NCI-H82 (cell line): ENCODE measurements around the gene ENGASE.
A peak's percentile ranks its signal among the peaks of the same experiment; 100 is the strongest.
"Not testable (repeated sequence)": the region's sequence is repeated elsewhere in the genome, so short reads cannot be mapped to it uniquely, and the experiment has no call there.

ENCODE experiments used
- DNase-seq: peaks from one replicate; lab custom pipeline; 2025; lab: John Stamatoyannopoulos, UW

The ENGASE gene

DNA sequence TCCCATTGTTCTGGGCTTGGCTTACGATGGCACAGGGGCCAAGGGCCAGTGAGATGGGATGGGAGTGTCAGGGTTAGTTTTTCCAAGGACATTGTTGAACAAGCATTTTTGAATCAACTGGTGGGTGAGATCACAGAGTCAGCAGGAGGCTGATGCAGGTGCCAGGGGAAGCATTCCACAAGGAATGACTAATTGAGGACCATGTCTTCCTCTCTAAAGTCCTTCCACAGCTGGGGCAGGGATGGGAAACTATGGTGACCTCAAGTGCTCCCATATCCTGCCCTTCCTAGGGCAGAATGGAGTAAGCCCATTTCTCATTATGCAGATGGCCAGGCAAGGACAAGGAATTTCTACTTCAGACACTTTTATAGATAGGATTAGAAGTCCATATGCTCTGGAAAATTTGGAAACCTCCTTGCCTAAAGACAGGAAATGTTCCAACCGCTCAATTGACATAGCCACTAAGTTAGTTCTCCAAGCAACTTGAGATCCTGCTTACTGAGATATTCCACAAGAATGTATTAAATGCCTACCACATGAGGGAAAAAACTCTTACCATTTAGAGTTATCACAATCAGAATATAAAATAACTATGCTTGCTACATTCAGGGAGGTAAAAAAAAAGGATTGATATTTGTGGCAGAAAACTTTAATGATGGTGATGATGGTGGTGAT is 21.2 kb upstream of the ENGASE start:
- peak; percentile 27 for DNase-seq

- no peak for DNase-seq
Observed at GRCh38 chr17:79054200-79054960, 20.2 kb upstream of the ENGASE start.

GRCh38 chr17:79055197-79055596 is 19.4 kb upstream of the ENGASE start:
- no peak for DNase-seq

DNA sequence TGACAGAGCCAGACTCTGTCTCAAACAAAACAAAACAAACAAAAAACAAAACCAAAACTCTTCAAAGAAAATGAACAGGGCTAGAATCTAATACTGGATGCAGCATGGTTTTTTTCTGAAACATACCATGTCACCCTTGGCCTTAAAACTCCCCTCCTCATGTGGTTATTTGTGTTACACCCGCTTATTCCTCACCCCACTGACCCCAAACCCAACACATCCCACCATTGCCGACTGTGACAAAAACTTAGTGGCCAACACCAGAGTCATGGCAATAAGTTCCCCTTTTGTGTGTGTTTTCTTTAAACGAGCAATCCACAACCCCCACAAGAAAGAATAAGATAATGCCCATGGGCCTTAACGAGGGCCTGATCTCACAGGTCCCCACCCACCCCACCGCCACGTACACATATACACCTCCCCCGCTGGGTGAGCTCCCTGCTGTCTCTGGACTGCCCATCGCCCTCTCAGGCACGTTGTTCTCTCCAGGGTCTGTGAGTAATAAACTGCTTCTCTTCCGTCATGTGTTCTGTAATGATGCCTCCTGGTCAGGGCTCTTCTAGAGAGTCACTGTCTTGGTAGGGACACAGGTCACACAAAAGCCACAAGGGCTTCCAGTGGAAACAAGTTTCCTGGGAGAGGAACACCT is 16.8 kb upstream of the ENGASE start:
- DNase-seq = no peak

DNA sequence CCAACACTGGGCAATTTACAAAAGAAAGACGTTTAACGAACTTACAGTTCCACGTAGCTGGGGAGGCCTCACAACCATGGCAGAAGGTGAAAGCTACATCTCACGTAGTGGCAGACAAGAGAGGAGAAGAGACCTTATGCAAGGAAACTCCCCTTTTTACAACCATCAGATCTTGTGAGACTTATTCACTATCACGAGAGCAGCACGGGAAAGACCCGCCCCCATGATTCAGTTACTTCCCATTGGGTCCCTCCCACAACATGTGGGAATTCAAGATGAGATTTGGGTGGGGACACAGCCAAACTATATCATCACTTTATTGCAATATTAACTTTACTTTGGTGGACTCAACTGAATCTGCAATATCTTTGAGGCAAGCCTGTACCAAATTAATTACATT is 11.9 kb upstream of the ENGASE start:
- DNase-seq = no peak

DNA sequence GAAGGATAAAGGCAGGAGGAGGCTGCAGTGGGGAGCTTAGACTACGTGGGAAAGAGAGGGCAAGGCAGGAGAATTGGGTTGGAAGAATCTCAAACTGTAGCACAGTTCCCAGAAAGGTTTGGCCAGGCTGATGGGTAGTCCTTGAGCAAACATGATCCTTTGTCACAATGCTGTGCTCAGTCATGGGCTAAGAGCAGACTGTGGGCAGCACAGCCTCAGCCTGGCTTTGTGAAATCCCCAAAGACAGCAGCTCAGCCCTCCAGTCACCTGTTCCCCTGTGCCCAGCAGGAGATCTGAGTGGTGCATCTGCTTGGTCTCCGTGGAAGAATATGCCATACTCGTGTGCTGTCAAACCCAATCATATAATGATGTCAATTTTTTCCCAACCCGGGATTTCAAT is 10.6 kb upstream of the ENGASE start:
- no peak for DNase-seq

- DNase-seq = peak; percentile 64
Observed at GRCh38 chr17:79065105-79065670, 9.4 kb upstream of the ENGASE start.

- DNase-seq = no peak
Observed at GRCh38 chr17:79066963-79067362, 7.7 kb upstream of the ENGASE start.

GRCh38 chr17:79070266-79070880 is 4.3 kb upstream of the ENGASE start:
- DNase-seq = no peak

DNA sequence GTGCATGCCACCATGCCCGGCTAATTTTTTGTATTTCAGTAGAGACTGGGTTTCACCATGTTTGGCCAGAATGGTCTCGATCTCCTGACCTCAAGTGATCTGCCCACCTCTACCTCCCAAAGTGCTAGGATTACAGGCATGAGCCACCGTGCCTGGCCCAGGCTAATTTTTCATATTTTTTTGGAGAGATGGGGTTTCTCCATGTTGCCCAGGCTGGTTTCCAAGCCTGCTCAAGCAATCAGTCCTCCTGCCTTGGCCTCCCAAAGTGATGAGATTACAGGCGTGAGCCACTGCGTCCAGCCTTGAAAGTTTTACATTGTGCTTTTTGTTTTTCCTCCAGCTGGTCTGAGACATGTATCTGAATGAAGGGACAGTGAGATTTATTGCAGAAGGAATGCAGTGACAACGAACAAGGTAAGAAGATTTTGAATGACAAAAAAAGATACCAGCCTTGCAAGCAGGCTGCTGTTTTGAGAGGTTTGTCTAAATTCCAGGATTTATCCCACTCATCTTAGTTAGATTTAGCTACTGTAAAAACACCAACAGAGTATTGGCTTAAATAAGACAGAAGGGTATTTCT is 3.4 kb upstream of the ENGASE start:
- no peak for DNase-seq

GRCh38 chr17:79072544-79072943 is 2.1 kb upstream of the ENGASE start:
- DNase-seq = no peak

- DNase-seq = no peak
Observed at GRCh38 chr17:79073016-79073705, 1.5 kb upstream of the ENGASE start.

DNA sequence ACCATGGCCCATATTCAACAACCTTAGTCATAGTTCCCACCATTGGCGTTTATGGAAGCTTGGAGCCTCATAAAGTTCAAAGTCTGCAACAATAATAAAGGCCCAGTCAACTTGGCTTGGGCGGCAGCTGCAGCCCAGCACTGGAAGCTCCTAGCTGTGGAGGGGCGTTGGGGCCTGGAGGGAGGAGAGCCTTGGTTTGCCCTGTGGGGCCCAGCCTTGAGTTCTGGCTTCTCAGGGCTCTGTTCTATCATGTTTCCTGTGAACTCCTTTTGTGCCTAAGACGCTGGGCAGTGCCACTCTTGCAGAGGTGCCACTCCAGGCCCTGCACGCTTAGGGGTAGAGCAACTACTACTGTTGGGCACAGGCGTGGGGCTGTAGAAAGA is 927 bp upstream of the ENGASE start:
- DNase-seq = no peak

- DNase-seq = not testable (repeated sequence)
Observed at GRCh38 chr17:79074121-79074648, 439 bp upstream of the ENGASE start.

DNA sequence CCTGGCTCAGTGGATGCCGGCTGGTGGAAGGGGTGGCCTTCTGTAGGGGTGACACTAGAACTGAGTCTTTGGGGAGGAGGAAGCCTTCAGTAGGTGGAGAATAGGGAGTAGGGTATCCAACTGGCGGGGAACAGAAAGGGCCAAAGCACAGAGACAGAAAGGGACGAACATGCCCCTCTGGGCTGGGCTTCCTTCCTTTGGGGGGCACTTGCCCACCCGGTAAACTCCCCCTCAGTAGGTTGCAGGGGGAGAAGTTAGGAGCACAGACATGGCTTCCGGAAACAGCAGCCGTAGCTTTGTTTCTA is 774 bp downstream of the ENGASE start:
- DNase-seq = peak; percentile 21

DNA sequence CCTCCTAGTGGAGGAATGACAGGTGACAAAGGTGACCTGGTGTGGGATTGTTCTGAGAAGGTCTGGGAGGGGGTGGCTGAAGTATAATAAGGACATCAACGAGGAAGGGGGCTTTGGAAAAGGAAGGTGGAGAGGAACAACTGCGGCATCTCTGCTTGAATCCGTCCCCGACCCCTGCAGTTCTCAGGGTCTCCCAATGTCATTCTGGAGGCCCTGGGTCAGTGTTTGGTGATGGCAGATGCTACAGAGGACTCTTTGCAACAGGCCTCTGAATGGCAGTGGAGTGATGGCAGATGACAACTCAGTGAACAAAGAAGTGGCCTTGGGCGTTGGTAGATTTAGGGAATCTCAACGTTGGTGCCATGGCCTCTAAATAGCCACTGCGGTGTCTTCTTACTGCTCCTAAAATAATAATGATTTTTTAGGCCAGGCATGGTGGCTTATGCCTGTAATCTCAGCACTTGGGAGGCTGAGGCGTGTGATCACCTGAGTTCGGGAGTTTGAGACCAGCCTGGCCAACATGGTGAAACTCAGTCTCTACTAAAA is 1.3 kb downstream of the ENGASE start:
- DNase-seq = no peak

DNA sequence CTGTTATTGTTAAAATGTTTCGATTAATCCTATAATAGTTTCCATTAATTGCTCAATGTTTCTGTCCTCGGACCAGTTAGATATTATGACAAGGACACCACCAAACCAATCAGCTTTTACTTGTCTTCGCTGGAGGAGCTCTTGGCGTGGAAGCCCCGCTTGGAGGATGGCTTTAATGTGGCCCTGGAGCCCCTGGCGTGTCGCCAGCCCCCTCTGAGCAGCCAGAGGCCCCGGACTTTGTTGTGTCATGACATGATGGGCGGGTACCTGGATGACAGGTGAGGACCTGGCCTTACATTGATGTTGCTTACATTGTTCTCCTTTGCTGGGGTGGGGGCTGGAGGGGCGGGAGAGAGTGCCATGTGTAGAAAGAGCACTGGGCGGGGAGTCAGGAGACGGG is 3.0 kb downstream of the ENGASE start:
- no peak for DNase-seq

DNA sequence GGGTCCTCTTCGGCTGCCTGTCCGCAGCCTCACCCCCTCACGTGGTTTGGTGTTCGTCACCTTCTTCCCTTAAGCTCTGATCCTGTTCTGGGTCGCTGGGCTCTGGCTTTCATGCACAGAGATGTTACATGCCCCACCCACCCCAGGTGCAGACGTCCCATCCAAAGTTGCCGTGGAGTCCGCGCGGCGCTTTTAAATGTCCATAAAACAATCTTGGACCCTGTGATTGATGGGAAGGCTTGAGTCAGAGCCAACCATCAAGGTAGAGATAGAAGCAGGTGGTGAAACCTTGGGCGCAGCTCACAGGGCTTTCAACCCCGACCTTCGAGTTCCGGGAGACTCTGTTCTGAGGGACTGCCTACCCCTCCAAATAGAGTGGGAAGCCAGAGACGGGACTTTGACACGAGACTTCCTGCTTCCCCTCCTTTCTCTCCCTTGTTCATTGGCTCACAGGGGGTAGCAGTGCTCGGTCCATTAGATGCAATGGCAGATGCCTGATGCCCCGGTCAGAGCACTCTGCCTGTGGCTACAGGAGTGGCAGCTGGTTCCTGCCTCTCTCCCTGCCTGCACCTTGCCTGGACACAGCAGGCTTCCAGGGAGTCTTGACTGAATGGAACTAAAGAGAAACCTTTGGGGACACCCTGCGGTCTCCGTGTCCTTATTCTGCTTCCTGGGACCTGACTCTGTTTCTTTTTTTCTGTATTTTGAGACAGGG is 4.0 kb downstream of the ENGASE start:
- DNase-seq = no peak

- no peak for DNase-seq
Observed at GRCh38 chr17:79079421-79080200, 5.0 kb downstream of the ENGASE start.

GRCh38 chr17:79080349-79080748 is 5.7 kb downstream of the ENGASE start:
- DNase-seq = no peak
